GM23338 (cell line): ENCODE results near the gene KCTD10. TPM values are rescaled to one million over a fixed set of nuclear protein-coding genes. Genes with fewer than 3 reads are reported as not detected.

ENCODE experiments used
- ATAC-seq: fragments of 200-7000 bp; cut with Tn5 transposase; 3 replicates; pipeline ENCODE4 v1.9.1; 2020
- DNase-seq: peaks from one replicate; pipeline ENCODE4 v3.0.0-alpha.2; 2015; ENCODE audit warnings: low spot score
- H2AFZ ChIP-seq: fragments of 200-600 bp; sonication (generic); 2 replicates; pipeline ENCODE4 v1.8.0; 2016; ENCODE audit warnings: antibody characterized with exemption, mild to moderate bottlenecking, moderate library complexity
- H3F3A ChIP-seq: fragments of 200-600 bp; sonication (generic); replicated peaks from 2 replicates; pipeline ENCODE4 v1.8.0; 2017; ENCODE audit warnings: antibody characterized with exemption, mixed run types, low read depth
- H3K27ac ChIP-seq: fragments of 200-600 bp; sonication (generic); 2 replicates; pipeline ENCODE4 v1.6.1; 2016; ENCODE audit warnings: low read depth
- H3K27me3 ChIP-seq: fragments of 200-600 bp; sonication (generic); 2 replicates; pipeline ENCODE4 v1.8.0; 2016; ENCODE audit warnings: mild to moderate bottlenecking, mixed run types, moderate library complexity; ENCODE audit not compliant: insufficient read depth
- H3K36me3 ChIP-seq: fragments of 200-600 bp; sonication (generic); 2 replicates; pipeline ENCODE4 v1.8.0; 2016; ENCODE audit warnings: mild to moderate bottlenecking; ENCODE audit not compliant: insufficient read depth
- H3K4me1 ChIP-seq: fragments of 200-600 bp; sonication (generic); 2 replicates; pipeline ENCODE4 v1.8.0; 2016; ENCODE audit warnings: mild to moderate bottlenecking, moderate library complexity; ENCODE audit not compliant: insufficient read depth
- H3K4me2 ChIP-seq: fragments of 200-600 bp; sonication (generic); 2 replicates; pipeline ENCODE4 v1.7.1; 2017; ENCODE audit warnings: mixed run types
- H3K4me3 ChIP-seq: fragments of 200-600 bp; sonication (generic); 2 replicates; pipeline ENCODE4 v1.6.1; 2016; ENCODE audit warnings: mixed run types
- H3K79me2 ChIP-seq: fragments of 200-600 bp; sonication (generic); replicated peaks from 2 replicates; pipeline ENCODE4 v1.8.0; 2017; ENCODE audit warnings: mild to moderate bottlenecking; ENCODE audit not compliant: insufficient read depth
- H3K9me2 ChIP-seq: fragments of 200-600 bp; sonication (generic); 2 replicates; pipeline ENCODE4 v1.8.0; 2017; ENCODE audit not compliant: insufficient read depth
- H4K20me1 ChIP-seq: fragments of 200-600 bp; sonication (generic); replicated peaks from 2 replicates; pipeline ENCODE4 v1.8.0; 2017; ENCODE audit warnings: mild to moderate bottlenecking; ENCODE audit not compliant: insufficient read depth
- H3K27ac Mint-ChIP-seq: 2 replicates; pipeline ENCODE4 v1.8.0; 2020; ENCODE audit warnings: inconsistent platforms, mild to moderate bottlenecking, moderate library complexity, mixed read lengths
- H3K27me3 Mint-ChIP-seq: 3 replicates; pipeline ENCODE4 v1.8.0; 2022; ENCODE audit warnings: low read depth, mild to moderate bottlenecking, moderate library complexity, mixed read lengths, inconsistent platforms; ENCODE audit not compliant: insufficient read depth, poor library complexity
- H3K36me3 Mint-ChIP-seq: 3 replicates; pipeline ENCODE4 v1.8.0; 2021; ENCODE audit warnings: low read depth, mild to moderate bottlenecking, inconsistent platforms, moderate library complexity, mixed read lengths
- H3K4me1 Mint-ChIP-seq: 3 replicates; pipeline ENCODE4 v1.8.0; 2020; ENCODE audit warnings: mild to moderate bottlenecking, inconsistent platforms, mixed read lengths
- H3K4me3 Mint-ChIP-seq: 3 replicates; pipeline ENCODE4 v1.8.0; 2021; ENCODE audit warnings: moderate library complexity, mild to moderate bottlenecking, inconsistent platforms, mixed read lengths
- H3K9me3 Mint-ChIP-seq: 3 replicates; pipeline ENCODE4 v1.8.0; 2020; ENCODE audit warnings: moderate library complexity, mild to moderate bottlenecking, inconsistent platforms, mixed read lengths
- CREB1 ChIP-seq: fragments of 250-450 bp; sonication (Bioruptor Pico); IDR thresholded peaks from 2 replicates; pipeline ENCODE4 v1.5.0; 2020; ENCODE audit warnings: low read depth, mild to moderate bottlenecking, moderate library complexity
- CTCF ChIP-seq, 2 experiments: fragments of 200-600 bp in 1 of 2; sonication (generic) in 1 of 2; conservative IDR thresholded peaks; 2 replicates each; pipeline versions ENCODE4 v1.5.1 to v1.6.1; 2016 to 2017; ENCODE audit warnings: antibody characterized with exemption in 2 of 2, low read depth in 2 of 2, mild to moderate bottlenecking in 2 of 2, moderate library complexity in 1 of 2
- EZH2 ChIP-seq: fragments of 200-600 bp; sonication (generic); IDR thresholded peaks from one replicate; pipeline ENCODE4 v1.8.0; 2017; ENCODE audit warnings: antibody characterized with exemption, mild to moderate bottlenecking, low read depth; ENCODE audit not compliant: unreplicated experiment
- JUNB ChIP-seq: IDR thresholded peaks from one replicate; pipeline ENCODE4 v1.6.1; 2016; ENCODE audit warnings: antibody characterized with exemption; ENCODE audit not compliant: unreplicated experiment
- NANOG ChIP-seq: IDR thresholded peaks from 2 replicates; pipeline ENCODE4 v1.6.1; 2016; ENCODE audit warnings: antibody characterized with exemption, borderline replicate concordance
- POLR2AphosphoS5 ChIP-seq: IDR thresholded peaks from 2 replicates; pipeline ENCODE4 v1.6.1; 2016; ENCODE audit warnings: antibody characterized with exemption, low read depth
- REST ChIP-seq: IDR thresholded peaks from one replicate; pipeline ENCODE4 v1.6.1; 2018; ENCODE audit warnings: antibody characterized with exemption; ENCODE audit not compliant: unreplicated experiment
- STAT1 ChIP-seq: IDR thresholded peaks from one replicate; pipeline ENCODE4 v1.6.1; 2016; ENCODE audit warnings: antibody characterized with exemption; ENCODE audit not compliant: unreplicated experiment
- ZNF331 ChIP-seq: fragments of 250-450 bp; sonication (Bioruptor Pico); IDR thresholded peaks from 2 replicates; pipeline ENCODE4 v1.5.0; 2020; ENCODE audit warnings: low read depth, mild to moderate bottlenecking, moderate library complexity
- polyA plus RNA-seq: library from polyadenylated mRNA; unstranded; fragments of >200 nt; fragmentation: Nextera tagmentation; extraction: Ambion mirVana; gene quantifications from 2 replicates; pipeline ENCODE4 v1.2.1, GENCODE V29; 2016
- total RNA-seq: library from RNA; depleted of rRNA; stranded (reverse); fragments of >200 nt; shearing (Covaris generic); gene quantifications from 2 replicates; pipeline ENCODE4 v1.2.3, GENCODE V29; 2014
- TF ChIP-seq, protein P1 (sequence below): fragments of 250-450 bp; sonication (Bioruptor Pico); IDR thresholded peaks from 2 replicates; pipeline ENCODE4 v1.5.0; 2020; ENCODE audit warnings: mild to moderate bottlenecking, moderate library complexity

KCTD10 gene
- total and polyA plus RNA-seq, 2 experiments from 2014 or later = 15.8 to 45.2 TPM

DNA sequence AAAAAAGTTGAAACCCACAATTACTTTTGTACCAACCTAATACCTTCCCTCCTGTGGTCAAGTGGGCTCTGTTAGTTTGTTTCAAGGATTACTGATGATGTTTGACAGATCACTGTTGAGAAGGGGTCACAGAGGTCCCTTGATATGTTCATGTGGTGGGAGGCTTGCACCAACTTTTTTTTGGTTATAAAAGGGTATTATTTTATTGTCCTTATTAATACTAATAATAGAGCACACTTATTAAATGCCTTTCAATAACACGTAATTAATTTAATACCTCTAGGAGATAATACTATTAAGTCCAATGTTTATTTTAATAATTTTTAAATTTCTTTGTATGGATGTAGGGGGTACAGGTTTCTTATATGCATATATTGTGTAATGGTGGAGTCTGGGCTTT lies 4.8 kb upstream of the KCTD10 start:
- no peak overlapping the region for H3K4me3 ChIP-seq
- no peak for TF ChIP-seq CTCF (conservative IDR thresholded peaks at IDR 0.05; ENCODE audit: low read depth in 2 of 2)
- TF ChIP-seq POLR2AphosphoS5 = no peak
- no peak for TF ChIP-seq STAT1
- TF ChIP-seq EZH2 = no peak
- TF ChIP-seq CREB1 (CRISPR knock-in tag) = no peak
- peaks cover 23% of the 10 kb centered on the region for H3K36me3 Mint-ChIP-seq
- H3K79me2 ChIP-seq = peaks cover 27% of the 10 kb centered on the region
- H3K4me1 Mint-ChIP-seq = no peaks in the 10 kb centered on the region
- no peaks in the 10 kb centered on the region for H3K9me2 ChIP-seq
- H3K27me3 Mint-ChIP-seq = no peaks in the 10 kb centered on the region
- H3K27ac ChIP-seq = no peak overlapping the region
- H3F3A ChIP-seq = no peaks in the 10 kb centered on the region
- no peak for DNase-seq
- H3K9me3 Mint-ChIP-seq = no peaks in the 10 kb centered on the region
- H3K36me3 ChIP-seq = peaks cover 13% of the 10 kb centered on the region; the same call in 1 of the 2 replicates
- no peak overlapping the region for H2AFZ ChIP-seq
- H3K4me2 ChIP-seq = no peak overlapping the region
- H3K27me3 ChIP-seq = no peaks in the 10 kb centered on the region
- no peaks in the 10 kb centered on the region; the same call in 1 of the 2 replicates for H4K20me1 ChIP-seq
- H3K4me3 Mint-ChIP-seq = no peak overlapping the region
- ATAC-seq = no peak
- H3K4me1 ChIP-seq = peaks cover 8% of the 10 kb centered on the region
- H3K27ac Mint-ChIP-seq = no peak overlapping the region

- DNase-seq (no peak), ATAC-seq (no peak)
- H3K36me3 ChIP-seq = peaks cover 12% of the 10 kb centered on the region; the same call in 1 of the 2 replicates
- peaks cover 3% of the 10 kb centered on the region for H3K27me3 Mint-ChIP-seq
- H3K4me1 ChIP-seq = peaks cover 15% of the 10 kb centered on the region
- no peak overlapping the region for H3K27ac Mint-ChIP-seq
- H3K27ac ChIP-seq = no peak overlapping the region
- H3K36me3 Mint-ChIP-seq = peaks cover 12% of the 10 kb centered on the region
- no peaks in the 10 kb centered on the region for H3K9me2 ChIP-seq
- H3K4me3 ChIP-seq = no peak overlapping the region
- H3K4me1 Mint-ChIP-seq = peaks cover 10% of the 10 kb centered on the region
- H4K20me1 ChIP-seq = peaks cover 9% of the 10 kb centered on the region
- H2AFZ ChIP-seq = no peak overlapping the region
- H3K4me2 ChIP-seq = no peak overlapping the region
- H3K4me3 Mint-ChIP-seq = no peak overlapping the region
- no peaks in the 10 kb centered on the region for H3K9me3 Mint-ChIP-seq
- peaks cover 43% of the 10 kb centered on the region for H3K79me2 ChIP-seq
- H3K27me3 ChIP-seq = no peaks in the 10 kb centered on the region
- H3F3A ChIP-seq = no peaks in the 10 kb centered on the region
- TF ChIP-seq REST = no peak
- TF ChIP-seq, protein P1, sequence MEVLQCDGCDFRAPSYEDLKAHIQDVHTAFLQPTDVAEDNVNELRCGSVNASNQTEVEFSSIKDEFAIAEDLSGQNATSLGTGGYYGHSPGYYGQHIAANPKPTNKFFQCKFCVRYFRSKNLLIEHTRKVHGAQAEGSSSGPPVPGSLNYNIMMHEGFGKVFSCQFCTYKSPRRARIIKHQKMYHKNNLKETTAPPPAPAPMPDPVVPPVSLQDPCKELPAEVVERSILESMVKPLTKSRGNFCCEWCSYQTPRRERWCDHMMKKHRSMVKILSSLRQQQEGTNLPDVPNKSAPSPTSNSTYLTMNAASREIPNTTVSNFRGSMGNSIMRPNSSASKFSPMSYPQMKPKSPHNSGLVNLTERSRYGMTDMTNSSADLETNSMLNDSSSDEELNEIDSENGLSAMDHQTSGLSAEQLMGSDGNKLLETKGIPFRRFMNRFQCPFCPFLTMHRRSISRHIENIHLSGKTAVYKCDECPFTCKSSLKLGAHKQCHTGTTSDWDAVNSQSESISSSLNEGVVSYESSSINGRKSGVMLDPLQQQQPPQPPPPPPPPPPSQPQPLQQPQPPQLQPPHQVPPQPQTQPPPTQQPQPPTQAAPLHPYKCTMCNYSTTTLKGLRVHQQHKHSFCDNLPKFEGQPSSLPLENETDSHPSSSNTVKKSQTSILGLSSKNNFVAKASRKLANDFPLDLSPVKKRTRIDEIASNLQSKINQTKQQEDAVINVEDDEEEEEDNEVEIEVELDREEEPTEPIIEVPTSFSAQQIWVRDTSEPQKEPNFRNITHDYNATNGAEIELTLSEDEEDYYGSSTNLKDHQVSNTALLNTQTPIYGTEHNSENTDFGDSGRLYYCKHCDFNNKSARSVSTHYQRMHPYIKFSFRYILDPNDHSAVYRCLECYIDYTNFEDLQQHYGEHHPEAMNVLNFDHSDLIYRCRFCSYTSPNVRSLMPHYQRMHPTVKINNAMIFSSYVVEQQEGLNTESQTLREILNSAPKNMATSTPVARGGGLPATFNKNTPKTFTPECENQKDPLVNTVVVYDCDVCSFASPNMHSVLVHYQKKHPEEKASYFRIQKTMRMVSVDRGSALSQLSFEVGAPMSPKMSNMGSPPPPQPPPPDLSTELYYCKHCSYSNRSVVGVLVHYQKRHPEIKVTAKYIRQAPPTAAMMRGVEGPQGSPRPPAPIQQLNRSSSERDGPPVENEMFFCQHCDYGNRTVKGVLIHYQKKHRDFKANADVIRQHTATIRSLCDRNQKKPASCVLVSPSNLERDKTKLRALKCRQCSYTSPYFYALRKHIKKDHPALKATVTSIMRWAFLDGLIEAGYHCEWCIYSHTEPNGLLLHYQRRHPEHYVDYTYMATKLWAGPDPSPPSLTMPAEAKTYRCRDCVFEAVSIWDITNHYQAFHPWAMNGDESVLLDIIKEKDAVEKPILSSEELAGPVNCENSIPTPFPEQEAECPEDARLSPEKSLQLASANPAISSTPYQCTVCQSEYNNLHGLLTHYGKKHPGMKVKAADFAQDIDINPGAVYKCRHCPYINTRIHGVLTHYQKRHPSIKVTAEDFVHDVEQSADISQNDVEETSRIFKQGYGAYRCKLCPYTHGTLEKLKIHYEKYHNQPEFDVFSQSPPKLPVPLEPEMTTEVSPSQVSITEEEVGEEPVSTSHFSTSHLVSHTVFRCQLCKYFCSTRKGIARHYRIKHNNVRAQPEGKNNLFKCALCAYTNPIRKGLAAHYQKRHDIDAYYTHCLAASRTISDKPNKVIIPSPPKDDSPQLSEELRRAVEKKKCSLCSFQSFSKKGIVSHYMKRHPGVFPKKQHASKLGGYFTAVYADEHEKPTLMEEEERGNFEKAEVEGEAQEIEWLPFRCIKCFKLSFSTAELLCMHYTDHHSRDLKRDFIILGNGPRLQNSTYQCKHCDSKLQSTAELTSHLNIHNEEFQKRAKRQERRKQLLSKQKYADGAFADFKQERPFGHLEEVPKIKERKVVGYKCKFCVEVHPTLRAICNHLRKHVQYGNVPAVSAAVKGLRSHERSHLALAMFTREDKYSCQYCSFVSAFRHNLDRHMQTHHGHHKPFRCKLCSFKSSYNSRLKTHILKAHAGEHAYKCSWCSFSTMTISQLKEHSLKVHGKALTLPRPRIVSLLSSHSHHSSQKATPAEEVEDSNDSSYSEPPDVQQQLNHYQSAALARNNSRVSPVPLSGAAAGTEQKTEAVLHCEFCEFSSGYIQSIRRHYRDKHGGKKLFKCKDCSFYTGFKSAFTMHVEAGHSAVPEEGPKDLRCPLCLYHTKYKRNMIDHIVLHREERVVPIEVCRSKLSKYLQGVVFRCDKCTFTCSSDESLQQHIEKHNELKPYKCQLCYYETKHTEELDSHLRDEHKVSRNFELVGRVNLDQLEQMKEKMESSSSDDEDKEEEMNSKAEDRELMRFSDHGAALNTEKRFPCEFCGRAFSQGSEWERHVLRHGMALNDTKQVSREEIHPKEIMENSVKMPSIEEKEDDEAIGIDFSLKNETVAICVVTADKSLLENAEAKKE (CRISPR knock-in tag) = no peak
- TF ChIP-seq EZH2 = no peak
- TF ChIP-seq ZNF331 (CRISPR knock-in tag) = no peak
- no peak for TF ChIP-seq CREB1 (CRISPR knock-in tag)
- no peak for TF ChIP-seq JUNB
- no peak for TF ChIP-seq NANOG
- TF ChIP-seq POLR2AphosphoS5 = no peak
- no peak for TF ChIP-seq STAT1
Observed at GRCh38 chr12:109480356-109480755, 3.3 kb upstream of the KCTD10 start.
